Bronchial epithelial cell (primary cell): ENCODE data around the gene ALOXE3. TPM values are rescaled to one million over a fixed set of nuclear protein-coding genes. Genes with fewer than 3 reads are reported as not detected.

ENCODE experiments used
- DNase-seq: peaks from one replicate; pipeline ENCODE4 v3.0.0-alpha.2; 2010; ENCODE audit warnings: low read depth
- FAIRE-seq: peaks from 2 replicates; lab custom pipeline; 2011; peaks lifted over from hg19 to GRCh38; lab: Jason Lieb, UNC
- H3K27me3 ChIP-seq: 2 replicates; pipeline ENCODE4 v1.5.1; 2011; ENCODE audit warnings: low read length; ENCODE audit not compliant: control insufficient read depth, insufficient read depth
- H3K36me3 ChIP-seq: 2 replicates; pipeline ENCODE4 v1.5.1; 2011; ENCODE audit warnings: low read length; ENCODE audit not compliant: control insufficient read depth, insufficient read depth
- H3K4me3 ChIP-seq: 2 replicates; pipeline ENCODE4 v1.5.1; 2011; ENCODE audit warnings: mild to moderate bottlenecking, low read depth, low read length, control low read depth
- total RNA-seq: library from RNA; depleted of rRNA; stranded (reverse); fragments of >200 nt; gene quantifications from 2 replicates; pipeline ENCODE4 v1.2.1, GENCODE V29; 2014
- TF ChIP-seq, protein P1 (sequence below): IDR thresholded peaks from 2 replicates; pipeline ENCODE4 v1.5.1; 2011; ENCODE audit warnings: mild to moderate bottlenecking, moderate library complexity, low read length, control low read depth, inconsistent platforms; ENCODE audit not compliant: insufficient read depth, severe bottlenecking

ALOXE3 gene
- total RNA-seq, 1 donor from 2014 or later, result 1.3 TPM

DNA sequence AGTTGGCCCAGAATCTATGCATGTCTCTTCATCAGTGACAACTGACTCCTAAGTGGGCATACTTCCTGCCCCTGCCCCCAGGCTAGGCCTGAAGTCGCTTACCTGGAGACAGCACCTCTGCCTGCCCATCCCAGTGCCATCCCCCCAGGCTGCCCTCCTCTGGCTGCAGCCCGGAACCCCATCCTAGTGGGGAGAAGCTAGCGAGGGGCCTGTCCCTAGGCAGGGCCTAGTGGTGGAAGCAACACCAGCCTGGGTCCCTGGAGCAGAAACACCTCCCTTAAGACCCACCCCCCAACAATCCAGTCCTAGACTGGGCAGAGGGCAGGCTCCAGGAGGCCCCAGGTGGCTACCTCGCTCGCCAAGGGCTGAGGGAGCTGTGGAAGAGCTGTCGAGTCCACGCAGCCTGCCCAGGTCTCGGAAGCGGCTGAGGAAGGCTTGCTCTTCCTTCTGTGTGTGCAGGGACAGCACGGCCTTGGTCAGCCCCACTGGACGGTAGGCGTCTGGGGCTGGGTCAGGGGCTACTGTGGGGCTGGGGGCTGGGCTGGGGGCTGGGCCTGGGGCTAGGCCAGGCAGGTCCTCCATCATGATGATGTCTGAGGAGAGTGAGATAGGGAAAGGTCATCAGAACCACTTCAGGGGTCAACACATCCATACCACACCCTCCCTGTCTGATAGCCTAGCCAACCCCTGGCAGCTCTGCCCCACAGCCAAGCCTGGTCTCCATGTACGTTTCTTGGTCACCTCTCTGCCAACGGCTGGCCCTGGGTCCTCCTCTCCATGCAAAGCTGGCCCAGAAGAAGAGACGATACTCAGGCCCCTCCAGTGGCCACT, 26.3 kb upstream of the ALOXE3 start:
- H3K4me3 ChIP-seq, result no peak overlapping the region
- TF ChIP-seq, protein P1, sequence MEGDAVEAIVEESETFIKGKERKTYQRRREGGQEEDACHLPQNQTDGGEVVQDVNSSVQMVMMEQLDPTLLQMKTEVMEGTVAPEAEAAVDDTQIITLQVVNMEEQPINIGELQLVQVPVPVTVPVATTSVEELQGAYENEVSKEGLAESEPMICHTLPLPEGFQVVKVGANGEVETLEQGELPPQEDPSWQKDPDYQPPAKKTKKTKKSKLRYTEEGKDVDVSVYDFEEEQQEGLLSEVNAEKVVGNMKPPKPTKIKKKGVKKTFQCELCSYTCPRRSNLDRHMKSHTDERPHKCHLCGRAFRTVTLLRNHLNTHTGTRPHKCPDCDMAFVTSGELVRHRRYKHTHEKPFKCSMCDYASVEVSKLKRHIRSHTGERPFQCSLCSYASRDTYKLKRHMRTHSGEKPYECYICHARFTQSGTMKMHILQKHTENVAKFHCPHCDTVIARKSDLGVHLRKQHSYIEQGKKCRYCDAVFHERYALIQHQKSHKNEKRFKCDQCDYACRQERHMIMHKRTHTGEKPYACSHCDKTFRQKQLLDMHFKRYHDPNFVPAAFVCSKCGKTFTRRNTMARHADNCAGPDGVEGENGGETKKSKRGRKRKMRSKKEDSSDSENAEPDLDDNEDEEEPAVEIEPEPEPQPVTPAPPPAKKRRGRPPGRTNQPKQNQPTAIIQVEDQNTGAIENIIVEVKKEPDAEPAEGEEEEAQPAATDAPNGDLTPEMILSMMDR, result no peak
- DNase-seq, result no peak
- FAIRE-seq, result no peak
- H3K27me3 ChIP-seq, result no peaks in the 10 kb centered on the region
- H3K36me3 ChIP-seq, result peaks cover 80% of the 10 kb centered on the region

DNA sequence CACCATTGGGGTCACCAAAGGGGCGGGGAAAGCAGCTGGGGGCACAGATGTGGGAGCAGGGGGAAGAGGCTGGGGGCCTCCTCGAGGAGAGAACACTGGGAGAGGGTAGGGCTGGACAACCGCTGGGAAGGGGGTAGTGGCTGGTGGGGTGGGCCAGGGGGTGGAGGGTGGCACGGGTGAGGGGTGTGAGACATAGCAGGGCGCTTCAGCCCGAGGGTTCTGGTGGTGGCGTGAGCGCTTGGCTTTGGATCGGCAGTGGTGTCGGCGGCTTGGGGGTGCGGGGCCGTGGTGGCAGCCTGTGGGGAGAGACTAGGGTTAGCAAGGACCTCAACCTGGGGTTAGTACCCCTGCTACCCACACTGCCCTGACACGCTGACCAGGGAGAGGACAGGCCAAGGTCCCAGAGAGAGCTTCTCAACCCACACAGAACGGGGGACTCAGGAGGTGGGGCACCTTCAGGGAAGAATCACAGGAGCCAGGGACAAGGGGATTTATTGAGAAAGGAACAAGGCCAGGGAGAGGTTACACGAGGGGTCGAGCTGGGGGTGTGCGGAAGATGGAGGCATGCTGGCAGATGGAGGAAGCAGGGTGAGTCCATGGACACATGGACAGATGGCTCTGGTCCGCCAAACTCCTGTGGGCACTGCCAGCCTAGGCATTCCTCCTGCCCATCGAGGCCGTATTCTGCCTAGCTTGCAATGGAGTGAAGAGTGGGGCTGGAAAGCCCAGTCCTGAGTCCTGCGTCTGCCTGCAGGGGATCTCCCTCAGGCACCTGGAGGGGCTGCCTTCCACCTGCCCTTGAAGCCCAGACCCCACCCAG, 25.5 kb upstream of the ALOXE3 start:
- Histone ChIP-seq H3K36me3 (peaks cover 73% of the 10 kb centered on the region), H3K4me3 (no peak overlapping the region), H3K27me3 (no peaks in the 10 kb centered on the region)
- TF ChIP-seq, protein P1, result no peak
- DNase-seq (no peak), FAIRE-seq (no peak)

DNA sequence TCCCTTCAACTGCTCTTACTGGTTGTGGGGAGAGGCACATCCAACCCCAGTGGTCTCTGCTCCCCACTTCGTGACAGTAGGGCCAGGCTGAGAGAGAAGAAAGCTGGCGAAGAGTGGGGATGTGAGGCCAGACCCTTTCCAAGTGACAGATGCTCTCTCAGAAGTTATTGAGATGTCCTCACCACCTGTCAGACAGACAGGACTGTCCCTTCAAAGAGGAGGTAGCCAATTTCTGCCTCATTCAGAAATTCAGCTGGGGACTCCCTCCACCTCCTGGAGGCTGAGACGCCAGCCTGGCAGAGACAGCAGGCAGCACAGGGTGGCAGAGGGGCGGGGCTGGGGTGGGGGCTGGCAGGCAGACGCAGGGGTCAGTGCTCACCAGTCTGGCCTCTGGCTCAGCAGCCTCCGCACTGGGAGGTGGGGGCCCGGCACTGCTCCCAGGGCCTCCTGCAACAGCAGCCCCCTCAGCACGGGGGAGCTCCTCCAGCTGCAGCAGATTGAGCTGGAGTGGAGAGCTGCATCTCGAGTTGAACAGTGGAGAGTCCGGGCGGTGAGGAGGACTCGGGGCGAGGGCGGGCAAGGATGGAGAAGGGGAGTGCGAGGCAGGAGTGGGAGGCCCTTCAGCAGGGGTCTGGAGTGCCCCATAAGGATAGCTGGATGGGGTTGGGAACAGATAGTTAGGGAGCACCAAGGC, 24.7 kb upstream of the ALOXE3 start:
- no peak overlapping the region for H3K4me3 ChIP-seq
- DNase-seq (no peak), FAIRE-seq (no peak)
- H3K36me3 ChIP-seq, result peaks cover 66% of the 10 kb centered on the region
- H3K27me3 ChIP-seq, result no peaks in the 10 kb centered on the region
- TF ChIP-seq, protein P1, result no peak

DNA sequence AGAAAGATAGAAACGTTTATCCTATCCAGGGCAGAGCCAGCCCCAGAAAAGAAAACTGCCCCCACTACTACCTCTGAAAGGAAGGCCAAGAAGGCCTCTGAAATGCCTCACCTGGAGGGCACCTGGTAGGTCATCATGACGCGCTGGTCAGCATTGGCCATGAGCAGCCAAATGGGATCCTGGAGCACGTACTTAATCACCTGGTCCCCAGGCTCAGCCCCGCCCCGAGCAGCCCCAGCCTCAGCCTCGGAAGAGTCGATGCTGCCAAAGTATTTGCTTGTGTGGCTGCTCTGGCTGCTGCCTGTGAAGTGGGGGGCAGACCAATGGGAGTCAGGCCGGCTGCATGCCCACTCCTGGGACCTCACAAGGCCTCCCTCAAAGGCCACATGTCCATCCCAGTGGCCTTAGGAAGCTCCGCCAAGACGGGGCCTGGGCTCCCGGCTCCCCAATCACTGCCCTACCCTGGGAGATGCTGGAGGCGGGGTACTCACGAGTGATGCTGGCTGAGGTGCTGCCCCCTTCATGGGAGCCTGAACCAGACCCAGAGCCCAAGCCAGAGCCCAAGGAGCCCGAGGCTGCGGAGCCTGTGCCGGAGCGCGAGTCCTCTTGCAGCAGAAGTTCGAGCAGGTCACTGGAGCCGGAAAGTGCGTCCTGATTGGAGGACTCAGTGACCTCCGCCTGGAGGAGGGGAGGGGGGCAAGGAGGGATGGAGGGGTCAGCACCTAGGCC, 24.0 kb upstream of the ALOXE3 start:
- no peak for FAIRE-seq
- no peak for DNase-seq
- H3K27me3 ChIP-seq, result no peaks in the 10 kb centered on the region
- TF ChIP-seq, protein P1, result no peak
- H3K4me3 ChIP-seq, result no peak overlapping the region
- H3K36me3 ChIP-seq, result peaks cover 59% of the 10 kb centered on the region

DNA sequence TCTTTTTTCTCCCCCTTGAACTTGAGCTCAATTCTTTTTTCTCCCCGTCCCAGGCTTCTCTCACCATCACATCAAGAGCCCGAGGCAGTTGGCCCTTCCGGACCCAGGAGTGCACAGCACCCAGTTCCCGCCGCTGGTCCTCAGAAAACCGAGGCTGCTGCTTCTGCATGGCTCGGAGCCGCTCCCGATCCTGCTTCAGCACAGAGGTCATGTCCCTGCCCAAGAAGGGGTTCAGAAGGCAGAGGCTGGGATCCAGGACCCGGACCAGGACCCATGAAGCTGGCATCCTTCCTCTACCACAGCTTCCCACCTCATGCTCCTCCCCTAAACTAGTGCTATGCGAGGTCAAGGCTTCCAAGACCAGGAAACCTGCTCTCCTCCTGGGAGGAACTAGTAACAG, 23.4 kb upstream of the ALOXE3 start:
- Histone ChIP-seq H3K36me3 (peaks cover 53% of the 10 kb centered on the region), H3K4me3 (no peak overlapping the region), H3K27me3 (no peaks in the 10 kb centered on the region)
- TF ChIP-seq, protein P1, result no peak
- DNase-seq, result no peak
- no peak for FAIRE-seq
